Activated CD4-positive, CD25-positive, alpha-beta regulatory T cell treated with anti-CD3 and anti-CD28 coated beads, Interleukin-2, amount 50 U/mL, for 16 hours (primary cell): ENCODE data around the gene SPATS2.

Experiments
- DNase-seq: peaks from one replicate; pipeline ENCODE4 v3.0.0-alpha.2; 2020; ENCODE audit warnings: low read depth, low spot score

SPATS2 gene

GRCh38 chr12:49335955-49336644 is 31.2 kb upstream of the SPATS2 start:
- DNase-seq: no peak

DNA sequence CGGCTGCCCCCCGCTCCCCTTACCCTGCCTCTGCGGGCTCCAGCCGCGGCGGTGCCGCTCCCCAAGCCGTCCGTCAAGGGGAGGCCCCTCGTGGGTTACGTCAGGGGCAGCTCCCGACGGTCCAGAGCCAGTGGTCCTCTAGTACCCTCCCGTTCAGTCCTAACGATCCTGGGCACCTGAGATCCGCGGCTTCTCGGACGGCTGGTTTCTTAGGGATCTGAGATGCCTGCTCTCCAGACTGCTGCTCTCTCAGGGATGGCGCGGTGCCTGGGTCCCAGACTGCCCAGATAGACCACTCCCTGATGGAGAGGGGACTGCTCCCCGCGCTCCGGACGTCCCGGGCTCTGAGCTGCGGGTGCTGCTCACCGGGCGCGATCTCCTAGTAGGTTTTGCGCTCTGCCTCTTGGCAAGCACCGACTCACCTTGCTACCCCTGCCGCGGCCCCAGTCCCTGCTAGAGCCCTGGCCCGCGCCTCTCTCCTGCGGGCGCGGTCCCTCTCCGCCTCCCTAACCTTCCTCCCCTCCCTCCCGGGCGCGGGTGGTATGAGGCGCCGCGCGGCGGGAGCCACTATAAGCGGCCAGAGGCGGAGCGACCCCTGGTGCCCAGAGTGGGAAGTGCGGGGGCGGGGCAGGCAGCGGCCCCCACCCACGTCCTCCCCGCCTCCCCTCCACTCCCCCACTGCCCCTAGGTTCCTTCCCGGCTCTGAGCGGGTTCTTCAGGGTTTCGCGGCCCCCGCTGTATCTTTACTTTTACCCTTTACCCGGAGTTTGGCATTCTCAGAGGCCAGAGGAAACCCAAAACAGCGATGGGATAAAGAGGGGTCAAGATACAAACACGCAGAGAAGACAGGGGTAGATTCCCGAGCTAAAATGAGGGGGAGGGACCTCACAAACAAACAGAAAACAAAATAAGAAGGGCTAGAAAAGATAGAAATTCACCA is 30.3 kb upstream of the SPATS2 start, which contains the start of gene C1QL4:
Gene C1QL4, minus strand, starts transcription at position 544 of the 940 bp plus-strand sequence. CDS start 711 bp downstream, outside the sequence.
- DNase-seq: peak; percentile 71

- no peak for DNase-seq
Observed at GRCh38 chr12:49338830-49339463, 28.3 kb upstream of the SPATS2 start.

DNA sequence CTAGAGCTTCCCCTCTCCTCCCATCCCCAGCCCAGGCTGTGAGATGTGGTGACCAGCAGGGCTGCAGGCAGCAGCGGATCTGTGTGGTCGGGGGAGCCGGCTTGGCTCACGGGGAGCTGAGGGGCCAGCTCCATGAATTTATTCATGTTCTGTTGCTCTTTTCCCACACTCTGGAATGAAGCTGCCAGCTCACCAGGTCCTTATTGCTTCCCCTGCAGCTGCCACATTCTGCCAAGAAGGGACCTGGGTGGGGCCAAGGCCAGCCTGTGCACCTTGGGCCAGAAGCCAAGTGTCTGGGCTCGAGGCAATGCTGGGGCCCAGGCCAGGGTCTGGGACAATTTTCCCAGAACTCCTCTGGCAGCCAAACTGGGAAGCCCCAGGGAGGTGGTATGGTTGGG is 27.8 kb upstream of the SPATS2 start:
- DNase-seq: no peak

DNA sequence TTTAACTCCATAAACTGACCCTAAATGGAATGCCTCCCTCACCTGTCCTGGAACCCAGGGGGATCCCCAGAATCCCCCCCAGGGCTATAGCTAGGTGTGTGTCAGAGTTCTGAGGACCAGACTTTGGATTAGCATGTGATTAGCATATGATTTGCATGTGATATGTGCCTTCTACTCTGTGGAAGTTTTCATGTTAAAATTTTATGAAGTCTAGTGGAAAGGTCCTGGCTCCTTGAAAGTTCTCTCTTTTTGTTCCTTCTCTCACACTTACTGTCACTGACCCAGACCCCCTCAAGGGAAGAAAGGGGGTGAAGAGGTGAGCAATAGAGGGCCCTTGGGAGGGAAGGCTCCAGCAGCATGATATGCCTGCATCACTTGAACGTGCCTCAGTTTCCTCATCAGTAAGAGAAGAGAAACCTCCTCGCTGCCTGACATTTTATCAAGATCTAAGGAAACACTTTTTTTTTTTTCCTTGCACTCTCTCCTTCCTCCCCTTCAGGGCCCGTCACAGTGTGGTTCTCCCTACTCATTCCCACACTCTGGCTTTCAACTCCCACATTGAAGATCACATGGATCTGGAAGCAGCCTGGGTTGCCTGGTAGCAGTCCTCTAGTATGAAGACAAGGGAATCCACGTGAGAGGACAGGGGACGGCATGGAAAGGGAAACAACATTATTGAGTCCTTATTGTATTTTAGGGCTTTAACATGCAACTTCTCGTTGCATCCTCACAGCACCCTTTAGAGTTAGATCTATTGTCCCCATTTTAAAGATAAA is 27.0 kb upstream of the SPATS2 start:
- DNase-seq: no peak

DNA sequence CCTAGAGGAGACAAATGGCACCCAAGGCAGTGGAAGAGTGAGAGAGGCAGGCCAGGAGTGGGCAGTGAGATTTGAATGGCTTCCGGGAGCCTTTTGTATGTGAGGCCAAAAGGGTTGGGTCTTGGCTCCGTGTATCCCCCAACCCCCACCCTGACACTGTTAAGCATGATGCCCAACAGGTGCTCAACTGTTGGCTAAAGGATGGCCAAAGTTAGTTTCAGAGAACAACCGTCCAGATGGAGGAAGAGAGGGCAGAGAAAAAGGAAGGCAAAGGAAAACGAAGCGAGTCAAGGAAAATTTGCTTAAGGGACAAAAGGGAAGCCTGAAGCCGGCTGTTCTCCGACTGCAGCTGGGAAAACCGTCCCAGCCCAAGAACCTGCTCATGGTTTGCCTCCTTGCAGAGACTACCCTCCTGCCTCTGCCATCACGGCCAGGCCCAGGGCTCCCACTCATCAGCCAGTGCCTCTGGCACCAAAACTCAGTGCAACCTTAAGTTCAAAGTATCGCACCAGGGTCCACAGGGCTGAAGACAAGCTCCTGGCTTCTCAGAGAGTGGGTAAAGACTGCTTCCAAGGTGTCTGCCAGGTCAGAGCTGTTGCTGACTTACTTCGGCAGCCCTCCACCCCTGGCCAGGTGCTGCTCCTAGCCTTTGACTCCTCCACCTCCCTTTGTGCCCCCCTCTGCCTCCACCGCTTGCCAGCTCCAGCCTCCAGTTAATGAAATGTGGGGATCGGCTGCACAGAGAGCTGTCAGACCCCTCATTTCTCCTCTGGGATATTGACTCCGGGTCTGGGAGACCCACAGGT is 26.1 kb upstream of the SPATS2 start:
- DNase-seq: no peak

DNA sequence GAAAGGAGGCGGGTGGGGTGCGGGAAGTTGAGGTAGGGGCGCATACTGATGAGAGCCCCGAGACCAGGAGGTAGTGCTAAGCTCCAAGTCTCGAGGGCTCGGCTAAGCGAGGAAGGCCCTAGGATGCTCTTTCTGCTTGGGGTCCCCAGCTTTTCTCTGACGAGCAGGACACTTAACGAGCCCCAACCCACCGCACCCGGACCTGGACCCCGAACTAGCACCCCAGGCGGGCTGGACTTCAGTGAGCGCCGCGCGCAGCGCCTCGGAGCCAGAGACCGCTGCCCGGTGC is 25.5 kb upstream of the SPATS2 start:
- DNase-seq: no peak

- peak; percentile 40 for DNase-seq
Observed at GRCh38 chr12:49342066-49342913, 25.0 kb upstream of the SPATS2 start.

- no peak for DNase-seq
Observed at GRCh38 chr12:49342914-49343731, 24.1 kb upstream of the SPATS2 start.

- no peak for DNase-seq
Observed at GRCh38 chr12:49344486-49345050, 22.7 kb upstream of the SPATS2 start.

- DNase-seq: no peak
Observed at GRCh38 chr12:49345051-49345824, 22.0 kb upstream of the SPATS2 start.

- no peak for DNase-seq
Observed at GRCh38 chr12:49345825-49346658, 21.2 kb upstream of the SPATS2 start.

DNA sequence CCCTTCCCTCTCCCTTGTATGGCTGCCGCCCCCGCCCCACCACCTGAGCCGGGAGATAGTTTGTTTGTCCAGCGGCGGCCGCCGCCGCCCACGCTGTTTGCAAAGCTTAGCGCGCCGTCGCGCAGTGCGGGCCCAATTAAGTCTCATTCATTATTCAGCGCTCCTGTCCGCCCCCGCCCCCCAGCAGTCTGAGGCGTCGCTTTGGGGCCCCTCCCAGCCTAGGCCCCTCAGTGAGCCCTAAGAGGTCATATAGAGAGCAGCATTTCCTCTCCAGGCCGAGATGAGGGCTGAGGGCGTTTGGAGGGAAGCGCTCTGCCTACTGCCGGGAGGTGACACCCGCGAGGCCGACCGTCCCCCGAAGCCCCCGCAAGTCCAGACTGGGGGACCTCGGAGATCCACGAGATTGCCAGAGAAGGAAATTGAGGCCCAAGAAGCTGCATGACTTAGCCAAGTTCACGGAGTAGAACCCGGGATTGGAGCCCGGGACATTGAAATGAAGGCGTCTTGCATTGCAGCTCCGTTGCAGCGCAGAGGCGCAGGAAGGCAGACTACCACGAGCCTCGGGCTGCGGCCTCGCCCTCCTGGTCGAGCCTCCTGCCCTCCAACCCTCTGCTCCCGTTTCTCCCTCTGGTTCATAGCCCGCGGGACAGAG is 20.5 kb upstream of the SPATS2 start, which contains the start of gene DNAJC22:
Gene DNAJC22, plus strand, starts transcription at position 230 of the 652 bp plus-strand sequence. CDS start 1,985 bp downstream, outside the sequence.
- no peak for DNase-seq

GRCh38 chr12:49347311-49348193 is 19.7 kb upstream of the SPATS2 start:
- peak; percentile 68 for DNase-seq

DNA sequence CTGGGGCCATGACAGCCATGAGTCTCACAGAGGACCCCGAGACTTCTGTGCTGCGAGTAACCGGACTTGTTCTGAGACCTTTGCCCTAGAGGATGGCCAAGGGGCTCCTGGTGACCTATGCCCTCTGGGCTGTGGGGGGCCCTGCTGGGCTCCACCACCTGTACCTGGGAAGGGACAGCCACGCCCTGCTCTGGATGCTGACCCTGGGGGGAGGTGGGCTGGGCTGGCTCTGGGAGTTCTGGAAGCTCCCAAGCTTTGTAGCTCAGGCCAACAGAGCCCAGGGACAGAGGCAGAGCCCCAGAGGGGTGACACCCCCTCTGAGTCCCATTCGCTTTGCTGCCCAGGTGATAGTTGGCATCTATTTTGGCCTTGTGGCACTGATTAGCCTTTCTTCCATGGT is 18.5 kb upstream of the SPATS2 start:
- DNase-seq: no peak
